GM23338 (cell line): ENCODE results near the gene MFF. TPM values are rescaled to one million over a fixed set of nuclear protein-coding genes. Genes with fewer than 3 reads are reported as not detected.

Experiments used
- ATAC-seq: fragments of 200-7000 bp; cut with Tn5 transposase; 3 replicates; pipeline ENCODE4 v1.9.1; 2020
- DNase-seq: peaks from one replicate; pipeline ENCODE4 v3.0.0-alpha.2; 2015; ENCODE audit warnings: low spot score
- H2AFZ ChIP-seq: fragments of 200-600 bp; sonication (generic); 2 replicates; pipeline ENCODE4 v1.8.0; 2016; ENCODE audit warnings: antibody characterized with exemption, mild to moderate bottlenecking, moderate library complexity
- H3F3A ChIP-seq: fragments of 200-600 bp; sonication (generic); replicated peaks from 2 replicates; pipeline ENCODE4 v1.8.0; 2017; ENCODE audit warnings: antibody characterized with exemption, mixed run types, low read depth
- H3K27ac ChIP-seq: fragments of 200-600 bp; sonication (generic); 2 replicates; pipeline ENCODE4 v1.6.1; 2016; ENCODE audit warnings: low read depth
- H3K27me3 ChIP-seq: fragments of 200-600 bp; sonication (generic); 2 replicates; pipeline ENCODE4 v1.8.0; 2016; ENCODE audit warnings: mild to moderate bottlenecking, mixed run types, moderate library complexity; ENCODE audit not compliant: insufficient read depth
- H3K36me3 ChIP-seq: fragments of 200-600 bp; sonication (generic); 2 replicates; pipeline ENCODE4 v1.8.0; 2016; ENCODE audit warnings: mild to moderate bottlenecking; ENCODE audit not compliant: insufficient read depth
- H3K4me1 ChIP-seq: fragments of 200-600 bp; sonication (generic); 2 replicates; pipeline ENCODE4 v1.8.0; 2016; ENCODE audit warnings: mild to moderate bottlenecking, moderate library complexity; ENCODE audit not compliant: insufficient read depth
- H3K4me2 ChIP-seq: fragments of 200-600 bp; sonication (generic); 2 replicates; pipeline ENCODE4 v1.7.1; 2017; ENCODE audit warnings: mixed run types
- H3K4me3 ChIP-seq: fragments of 200-600 bp; sonication (generic); 2 replicates; pipeline ENCODE4 v1.6.1; 2016; ENCODE audit warnings: mixed run types
- H3K79me2 ChIP-seq: fragments of 200-600 bp; sonication (generic); replicated peaks from 2 replicates; pipeline ENCODE4 v1.8.0; 2017; ENCODE audit warnings: mild to moderate bottlenecking; ENCODE audit not compliant: insufficient read depth
- H3K9me2 ChIP-seq: fragments of 200-600 bp; sonication (generic); 2 replicates; pipeline ENCODE4 v1.8.0; 2017; ENCODE audit not compliant: insufficient read depth
- H4K20me1 ChIP-seq: fragments of 200-600 bp; sonication (generic); replicated peaks from 2 replicates; pipeline ENCODE4 v1.8.0; 2017; ENCODE audit warnings: mild to moderate bottlenecking; ENCODE audit not compliant: insufficient read depth
- H3K27ac Mint-ChIP-seq: 2 replicates; pipeline ENCODE4 v1.8.0; 2020; ENCODE audit warnings: inconsistent platforms, mild to moderate bottlenecking, moderate library complexity, mixed read lengths
- H3K27me3 Mint-ChIP-seq: 3 replicates; pipeline ENCODE4 v1.8.0; 2022; ENCODE audit warnings: low read depth, mild to moderate bottlenecking, moderate library complexity, mixed read lengths, inconsistent platforms; ENCODE audit not compliant: insufficient read depth, poor library complexity
- H3K36me3 Mint-ChIP-seq: 3 replicates; pipeline ENCODE4 v1.8.0; 2021; ENCODE audit warnings: low read depth, mild to moderate bottlenecking, inconsistent platforms, moderate library complexity, mixed read lengths
- H3K4me1 Mint-ChIP-seq: 3 replicates; pipeline ENCODE4 v1.8.0; 2020; ENCODE audit warnings: mild to moderate bottlenecking, inconsistent platforms, mixed read lengths
- H3K4me3 Mint-ChIP-seq: 3 replicates; pipeline ENCODE4 v1.8.0; 2021; ENCODE audit warnings: moderate library complexity, mild to moderate bottlenecking, inconsistent platforms, mixed read lengths
- H3K9me3 Mint-ChIP-seq: 3 replicates; pipeline ENCODE4 v1.8.0; 2020; ENCODE audit warnings: moderate library complexity, mild to moderate bottlenecking, inconsistent platforms, mixed read lengths
- CREB1 ChIP-seq: fragments of 250-450 bp; sonication (Bioruptor Pico); IDR thresholded peaks from 2 replicates; pipeline ENCODE4 v1.5.0; 2020; ENCODE audit warnings: low read depth, mild to moderate bottlenecking, moderate library complexity
- CTCF ChIP-seq, 2 experiments: fragments of 200-600 bp in 1 of 2; sonication (generic) in 1 of 2; conservative IDR thresholded peaks; 2 replicates each; pipeline versions ENCODE4 v1.5.1 to v1.6.1; 2016 to 2017; ENCODE audit warnings: antibody characterized with exemption in 2 of 2, low read depth in 2 of 2, mild to moderate bottlenecking in 2 of 2, moderate library complexity in 1 of 2
- EZH2phosphoT487 ChIP-seq: fragments of 200-600 bp; sonication (generic); IDR thresholded peaks from one replicate; pipeline ENCODE4 v1.8.1; 2018; ENCODE audit warnings: antibody characterized with exemption; ENCODE audit not compliant: unreplicated experiment
- JUNB ChIP-seq: IDR thresholded peaks from one replicate; pipeline ENCODE4 v1.6.1; 2016; ENCODE audit warnings: antibody characterized with exemption; ENCODE audit not compliant: unreplicated experiment
- POLR2AphosphoS5 ChIP-seq: IDR thresholded peaks from 2 replicates; pipeline ENCODE4 v1.6.1; 2016; ENCODE audit warnings: antibody characterized with exemption, low read depth
- REST ChIP-seq: IDR thresholded peaks from one replicate; pipeline ENCODE4 v1.6.1; 2018; ENCODE audit warnings: antibody characterized with exemption; ENCODE audit not compliant: unreplicated experiment
- STAT1 ChIP-seq: IDR thresholded peaks from one replicate; pipeline ENCODE4 v1.6.1; 2016; ENCODE audit warnings: antibody characterized with exemption; ENCODE audit not compliant: unreplicated experiment
- ZNF331 ChIP-seq: fragments of 250-450 bp; sonication (Bioruptor Pico); IDR thresholded peaks from 2 replicates; pipeline ENCODE4 v1.5.0; 2020; ENCODE audit warnings: low read depth, mild to moderate bottlenecking, moderate library complexity
- ZNF462 ChIP-seq: fragments of 250-450 bp; sonication (Bioruptor Pico); IDR thresholded peaks from 2 replicates; pipeline ENCODE4 v1.5.0; 2020; ENCODE audit warnings: mild to moderate bottlenecking, moderate library complexity
- polyA plus RNA-seq: library from polyadenylated mRNA; unstranded; fragments of >200 nt; fragmentation: Nextera tagmentation; extraction: Ambion mirVana; gene quantifications from 2 replicates; pipeline ENCODE4 v1.2.1, GENCODE V29; 2016
- total RNA-seq: library from RNA; depleted of rRNA; stranded (reverse); fragments of >200 nt; shearing (Covaris generic); gene quantifications from 2 replicates; pipeline ENCODE4 v1.2.3, GENCODE V29; 2014

The MFF gene
- total and polyA plus RNA-seq, 2 experiments from 2014 or later = 112 to 161 TPM

GRCh38 chr2:227324642-227324994 is 433 bp upstream of the MFF start (continued):
- TF ChIP-seq CREB1 = no peak
- no peak for TF ChIP-seq CTCF (conservative IDR thresholded peaks at IDR 0.05; ENCODE audit: low read depth in 2 of 2)
- TF ChIP-seq POLR2AphosphoS5 = no peak

- H3K27ac ChIP-seq = peak overlapping the region; percentile 76
- H3K4me3 Mint-ChIP-seq = peak overlapping the region; percentile 89
- peaks cover 33% of the 10 kb centered on the region for H3K4me1 ChIP-seq
- no peaks in the 10 kb centered on the region for H4K20me1 ChIP-seq
- H3K36me3 ChIP-seq = peaks cover 10% of the 10 kb centered on the region; the same call in 1 of the 2 replicates
- H3K9me2 ChIP-seq = no peaks in the 10 kb centered on the region
- ATAC-seq = peak; percentile 54
- peak overlapping the region; percentile 95 for H3K27ac Mint-ChIP-seq
- peaks cover 39% of the 10 kb centered on the region for H3K36me3 Mint-ChIP-seq
- peak overlapping the region; percentile 89 for H3K4me2 ChIP-seq
- peaks cover 6% of the 10 kb centered on the region for H3K27me3 Mint-ChIP-seq
- H3K9me3 Mint-ChIP-seq = peaks cover 37% of the 10 kb centered on the region
- H3K4me1 Mint-ChIP-seq = peaks cover 29% of the 10 kb centered on the region; the same call in 2 of the 3 replicates
- peak overlapping the region; percentile 47; the same call in 1 of the 2 replicates for H2AFZ ChIP-seq
- peaks cover 50% of the 10 kb centered on the region for H3K79me2 ChIP-seq
- H3K4me3 ChIP-seq = peak overlapping the region; percentile 87
- TF ChIP-seq ZNF331 (CRISPR knock-in tag) = no peak
- no peak for TF ChIP-seq ZNF462 (CRISPR knock-in tag)
- TF ChIP-seq STAT1 = no peak
- no peak for TF ChIP-seq CREB1
- TF ChIP-seq POLR2AphosphoS5 = no peak
- no peak for TF ChIP-seq JUNB
- TF ChIP-seq CTCF (conservative IDR thresholded peaks at IDR 0.05; ENCODE audit: low read depth in 2 of 2) = no peak
- TF ChIP-seq REST = no peak
- no peak for TF ChIP-seq EZH2phosphoT487
- H3F3A ChIP-seq = no peaks in the 10 kb centered on the region; the same call in 1 of the 2 replicates
- H3K27me3 ChIP-seq = no peaks in the 10 kb centered on the region
- DNase-seq = peak; percentile 67
These were observed 766 bp downstream of the MFF start for GRCh38 chr2:227325839-227326195.
